CD4-positive, alpha-beta memory T cell (primary cell): ENCODE measurements around the gene KIF18A. TPM values are rescaled to one million over a fixed set of nuclear protein-coding genes. Genes with fewer than 3 reads are reported as not detected.

Experiments used
- CTCF ChIA-PET: fragments of 350-600 bp; sonication (Branson Sonifier 250); formaldehyde crosslinking; loops from one replicate; lab custom pipeline; 2021; ENCODE audit warnings: inconsistent platforms; ENCODE audit not compliant: partially characterized antibody; lab: Charles Lee
- POLR2A ChIA-PET: fragments of 350-600 bp; sonication (Branson Sonifier 250); formaldehyde crosslinking; loops from one replicate; lab custom pipeline; 2021; ENCODE audit not compliant: partially characterized antibody; lab: Charles Lee
- DNase-seq, 5 donors: peaks; one replicate each; pipeline versions ENCODE4 v3.0.0 to v3.0.0-alpha.2; 2020 to 2022; ENCODE audit warnings: mixed read lengths in 1 of 5
- H3K27ac ChIP-seq: one replicate; pipeline ENCODE4 v1.7.0; 2013; ENCODE audit warnings: low read depth, low read length
- H3K27me3 ChIP-seq: 2 replicates; pipeline ENCODE4 v1.7.0; 2013; ENCODE audit warnings: mild to moderate bottlenecking, low read length, moderate library complexity; ENCODE audit not compliant: insufficient read depth
- H3K36me3 ChIP-seq: 2 replicates; pipeline ENCODE4 v1.7.0; 2013; ENCODE audit warnings: mild to moderate bottlenecking, low read length, moderate library complexity; ENCODE audit not compliant: insufficient read depth
- H3K4me1 ChIP-seq: 2 replicates; pipeline ENCODE4 v1.7.0; 2013; ENCODE audit warnings: mild to moderate bottlenecking, low read length, moderate library complexity; ENCODE audit not compliant: insufficient read depth
- H3K4me3 ChIP-seq, 2 donors: one replicate each; pipeline ENCODE4 v1.7.0; 2013; ENCODE audit warnings: low read length in 2 of 2, mild to moderate bottlenecking in 1 of 2
- H3K9me3 ChIP-seq, 2 donors: one replicate each; pipeline ENCODE4 v1.7.0; 2013; ENCODE audit warnings: low read length in 2 of 2, control low read depth in 1 of 2; ENCODE audit not compliant: control insufficient read depth in 1 of 2
- H3K27ac Mint-ChIP-seq, 7 donors: one replicate each; pipeline ENCODE4 v1.8.0; 2020 to 2021; ENCODE audit warnings: mixed read lengths in 7 of 7, mild to moderate bottlenecking in 6 of 7, inconsistent platforms in 3 of 7, moderate library complexity in 3 of 7
- H3K27me3 Mint-ChIP-seq, 2 donors: one replicate each; pipeline ENCODE4 v1.8.0; 2020 to 2021; ENCODE audit warnings: mixed read lengths in 2 of 2
- H3K36me3 Mint-ChIP-seq, 2 donors: one replicate each; pipeline ENCODE4 v1.8.0; 2020 to 2021; ENCODE audit warnings: mixed read lengths in 2 of 2, inconsistent platforms in 1 of 2, mild to moderate bottlenecking in 1 of 2
- H3K4me1 Mint-ChIP-seq, 4 donors: one replicate each; pipeline ENCODE4 v1.8.0; 2020 to 2021; ENCODE audit warnings: mixed read lengths in 4 of 4, mild to moderate bottlenecking in 1 of 4
- H3K4me3 Mint-ChIP-seq, 8 donors: one replicate each; pipeline ENCODE4 v1.8.0; 2020 to 2021; ENCODE audit warnings: mixed read lengths in 8 of 8, mild to moderate bottlenecking in 7 of 8, moderate library complexity in 6 of 8, inconsistent platforms in 3 of 8
- H3K9me3 Mint-ChIP-seq, 8 donors: one replicate each; pipeline ENCODE4 v1.8.0; 2020 to 2021; ENCODE audit warnings: mixed read lengths in 8 of 8, mild to moderate bottlenecking in 5 of 8, inconsistent platforms in 3 of 8, moderate library complexity in 1 of 8
- intact Hi-C: fragments of 100-400 bp; cut with micrococcal nuclease; formaldehyde crosslinking; loops from one replicate; pipeline ENCODE4 v1.15.1; 2023
- polyA plus RNA-seq, 2 donors: library from polyadenylated mRNA; unstranded; fragments of 300-500 nt; fragmentation: Illumina TruSeq; gene quantifications; one replicate each; pipeline ENCODE4 v1.2.3, GENCODE V29; 2021
- total RNA-seq, 2 experiments: library from RNA; stranded (reverse); gene quantifications; one replicate each; pipeline ENCODE4 v1.2.3, GENCODE V29; 2021

The KIF18A gene
- total and polyA plus RNA-seq, 4 experiments from 2014 or later, result 0.50 to 1.7 (median 0.93) TPM

DNA sequence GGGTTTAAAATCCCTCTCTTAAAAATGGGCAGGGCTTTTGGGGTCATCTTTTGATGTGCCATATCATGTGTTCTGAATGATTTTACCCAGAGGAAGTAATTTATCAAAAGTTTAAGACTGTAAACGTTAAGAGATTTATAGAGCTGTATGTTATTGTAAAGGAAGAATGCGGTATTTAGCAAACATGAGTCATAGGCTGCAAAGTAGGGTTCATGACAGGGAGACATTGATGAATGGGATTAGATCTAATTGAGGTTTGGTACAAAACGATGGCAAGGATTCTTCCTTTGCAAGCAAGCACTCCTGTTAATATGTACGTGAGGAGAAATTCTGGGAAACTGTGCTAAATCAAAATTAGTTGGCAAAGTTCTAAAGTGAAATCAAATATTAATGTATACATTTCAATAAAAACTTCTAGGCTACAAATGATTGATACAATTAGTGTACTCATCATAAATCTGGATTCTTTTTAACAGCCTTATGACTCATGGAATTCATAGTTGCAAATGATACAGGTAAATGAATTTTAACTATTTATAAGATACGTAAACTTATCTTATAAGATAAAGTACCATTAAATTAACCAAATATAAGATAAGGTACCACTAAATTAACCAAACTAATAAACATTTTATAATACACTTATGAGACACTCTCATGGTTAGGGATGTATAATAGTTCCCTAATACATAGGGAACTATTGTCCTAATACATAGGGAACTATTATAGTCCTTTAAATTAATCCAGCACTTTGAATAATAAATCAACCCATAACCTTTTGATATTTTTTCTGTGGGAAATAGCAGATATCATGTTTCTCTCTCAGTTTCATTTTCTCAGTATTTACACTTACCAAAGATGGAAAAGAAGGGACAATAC lies 58.4 kb downstream of the KIF18A start:
- Histone ChIP-seq H3K27ac (no peak overlapping the region), H3K27me3 (no peaks in the 10 kb centered on the region), H3K4me3 (no peak overlapping the region), H3K36me3 (no peaks in the 10 kb centered on the region), H3K4me1 (no peaks in the 10 kb centered on the region), H3K9me3 (no peaks in the 10 kb centered on the region)
- no peaks in the 10 kb centered on the region for H3K9me3 Mint-ChIP-seq
- ChIA-PET POLR2A (no interaction called here), CTCF (no interaction called here)
- H3K4me3 Mint-ChIP-seq, result no peak overlapping the region
- intact Hi-C loops, result no loop called here
- no peak for DNase-seq
- H3K27me3 Mint-ChIP-seq, result no peaks in the 10 kb centered on the region
- no peaks in the 10 kb centered on the region for H3K36me3 Mint-ChIP-seq
- H3K4me1 Mint-ChIP-seq, result peaks cover 0 to 4% (median 2%) of the 10 kb centered on the region in 4 donors
- H3K27ac Mint-ChIP-seq, result no peak overlapping the region

GRCh38 chr11:28048812-28049211 lies 59.1 kb downstream of the KIF18A start:
- intact Hi-C loops, result no loop called here
- no peaks in the 10 kb centered on the region for H3K36me3 Mint-ChIP-seq
- no peaks in the 10 kb centered on the region for H3K9me3 ChIP-seq
- H3K4me3 Mint-ChIP-seq, result peak overlapping the region in 1 of 8 donors; percentile 32
- no peaks in the 10 kb centered on the region for H3K27me3 ChIP-seq
- ChIA-PET CTCF (no interaction called here), POLR2A (no interaction called here)
- peaks cover 0 to 4% (median 2%) of the 10 kb centered on the region in 4 donors for H3K4me1 Mint-ChIP-seq
- H3K27me3 Mint-ChIP-seq, result no peaks in the 10 kb centered on the region
- no peaks in the 10 kb centered on the region for H3K4me1 ChIP-seq
- H3K36me3 ChIP-seq, result no peaks in the 10 kb centered on the region
- no peak overlapping the region for H3K4me3 ChIP-seq
- H3K27ac ChIP-seq, result no peak overlapping the region
- no peaks in the 10 kb centered on the region for H3K9me3 Mint-ChIP-seq
- DNase-seq, result no peak
- no peak overlapping the region for H3K27ac Mint-ChIP-seq

DNA sequence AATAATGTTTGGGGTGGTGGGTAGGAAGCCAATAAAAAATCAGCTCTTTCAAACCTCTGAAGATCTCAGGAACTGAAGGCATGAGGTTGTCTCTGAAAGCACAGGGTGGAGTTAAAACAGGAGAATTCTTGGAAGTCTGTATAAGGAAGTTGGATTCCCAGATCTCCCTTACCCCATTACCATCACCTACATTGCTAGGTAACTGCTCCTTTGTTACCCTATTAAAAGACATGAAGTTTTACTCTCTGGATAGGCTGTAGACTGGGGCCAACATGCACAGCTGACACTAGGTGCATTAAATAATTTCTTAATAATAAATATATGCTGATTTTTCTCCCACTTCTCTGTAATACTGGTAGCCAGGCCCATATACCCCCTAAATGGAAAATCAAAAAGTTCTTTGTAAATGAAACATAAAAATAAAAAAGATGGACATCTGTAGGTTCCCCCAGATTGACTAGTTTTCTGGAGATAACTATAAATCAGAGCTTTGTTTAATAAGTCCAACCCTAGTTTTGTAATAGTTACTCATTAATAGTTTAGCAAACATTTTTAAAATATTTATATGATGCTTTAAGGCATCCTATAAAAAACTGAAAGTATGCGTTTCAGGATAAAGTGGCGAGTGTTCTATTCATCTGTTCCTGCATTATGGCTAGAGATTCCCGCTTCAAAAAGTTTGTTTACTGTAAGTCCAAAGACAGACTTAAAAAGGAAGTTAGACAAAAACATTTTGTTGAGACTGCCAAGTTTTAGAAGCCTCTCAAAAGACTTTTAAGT lies 63.8 kb downstream of the KIF18A start:
- Histone ChIP-seq H3K27ac (no peak overlapping the region), H3K9me3 (no peaks in the 10 kb centered on the region), H3K27me3 (no peaks in the 10 kb centered on the region), H3K4me1 (no peaks in the 10 kb centered on the region), H3K4me3 (no peak overlapping the region), H3K36me3 (no peaks in the 10 kb centered on the region)
- POLR2A ChIA-PET, result no interaction called here
- no peak overlapping the region for H3K4me3 Mint-ChIP-seq
- H3K9me3 Mint-ChIP-seq, result no peaks in the 10 kb centered on the region
- intact Hi-C loops, result no loop called here
- DNase-seq, result no peak
- no peak overlapping the region for H3K27ac Mint-ChIP-seq
- H3K4me1 Mint-ChIP-seq, result no peaks in the 10 kb centered on the region
- no peaks in the 10 kb centered on the region for H3K36me3 Mint-ChIP-seq
- CTCF ChIA-PET, result no interaction called here
- no peaks in the 10 kb centered on the region for H3K27me3 Mint-ChIP-seq

- POLR2A ChIA-PET, result no interaction called here
- Histone ChIP-seq H3K9me3 (no peaks in the 10 kb centered on the region), H3K4me3 (no peak overlapping the region), H3K27me3 (no peaks in the 10 kb centered on the region), H3K4me1 (no peaks in the 10 kb centered on the region), H3K36me3 (no peaks in the 10 kb centered on the region), H3K27ac (no peak overlapping the region)
- DNase-seq, result no peak
- H3K27me3 Mint-ChIP-seq, result no peaks in the 10 kb centered on the region
- H3K36me3 Mint-ChIP-seq, result no peaks in the 10 kb centered on the region
- no peaks in the 10 kb centered on the region for H3K4me1 Mint-ChIP-seq
- H3K27ac Mint-ChIP-seq, result no peak overlapping the region
- no peak overlapping the region for H3K4me3 Mint-ChIP-seq
- no peaks in the 10 kb centered on the region for H3K9me3 Mint-ChIP-seq
- CTCF ChIA-PET, result no interaction called here
- intact Hi-C loops, result no loop called here
Observed at GRCh38 chr11:28040384-28040783, 67.6 kb downstream of the KIF18A start.

GRCh38 chr11:28038775-28039174 lies 69.2 kb downstream of the KIF18A start:
- Histone ChIP-seq H3K36me3 (no peaks in the 10 kb centered on the region), H3K4me3 (no peak overlapping the region), H3K27me3 (no peaks in the 10 kb centered on the region), H3K27ac (no peak overlapping the region), H3K4me1 (no peaks in the 10 kb centered on the region), H3K9me3 (no peaks in the 10 kb centered on the region)
- intact Hi-C loops, result no loop called here
- ChIA-PET CTCF (no interaction called here), POLR2A (no interaction called here)
- Mint-ChIP-seq H3K36me3 (no peaks in the 10 kb centered on the region), H3K27ac (no peak overlapping the region), H3K4me1 (no peaks in the 10 kb centered on the region), H3K27me3 (no peaks in the 10 kb centered on the region), H3K9me3 (no peaks in the 10 kb centered on the region), H3K4me3 (no peak overlapping the region)
- DNase-seq, result no peak

DNA sequence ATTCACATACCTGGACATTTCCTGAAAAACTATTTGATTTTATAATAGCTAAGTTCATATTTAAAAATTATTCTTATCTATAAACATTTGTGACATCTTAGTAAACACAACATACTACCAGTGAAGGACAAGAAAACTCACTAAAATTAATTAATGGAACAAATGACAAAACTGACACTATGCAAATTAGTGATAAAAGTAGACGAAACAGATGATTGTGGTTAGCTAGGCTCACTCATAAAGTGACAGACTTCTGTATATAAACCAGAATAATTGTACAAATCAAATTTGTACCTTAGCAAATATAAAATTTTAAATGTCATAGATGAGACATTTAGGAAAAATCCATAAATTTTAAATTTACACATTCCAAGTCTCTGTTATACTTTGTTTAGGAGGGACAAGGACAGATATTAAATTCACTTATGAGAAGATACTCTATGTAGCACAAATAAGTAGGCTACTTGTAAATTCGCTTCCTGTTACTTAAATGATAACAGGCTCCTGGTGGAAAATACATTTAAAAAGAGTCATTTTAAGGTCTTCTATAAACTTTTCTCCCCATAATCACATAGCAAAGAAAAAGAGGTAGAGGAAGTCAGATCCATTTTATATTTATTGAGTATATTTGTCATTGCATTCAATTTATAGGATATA lies 81.2 kb downstream of the KIF18A start:
- no peak for DNase-seq
- Mint-ChIP-seq H3K4me1 (no peaks in the 10 kb centered on the region), H3K27me3 (no peaks in the 10 kb centered on the region), H3K4me3 (no peak overlapping the region), H3K36me3 (no peaks in the 10 kb centered on the region), H3K9me3 (peaks cover 0 to 3% (median 0%) of the 10 kb centered on the region in 8 donors), H3K27ac (no peak overlapping the region)
- H3K27ac ChIP-seq, result no peak overlapping the region
- POLR2A ChIA-PET, result no interaction called here
- intact Hi-C loops, result no loop called here
- no peaks in the 10 kb centered on the region for H3K36me3 ChIP-seq
- CTCF ChIA-PET, result no interaction called here
- no peaks in the 10 kb centered on the region for H3K27me3 ChIP-seq
- H3K4me3 ChIP-seq, result no peak overlapping the region
- H3K9me3 ChIP-seq, result no peaks in the 10 kb centered on the region
- no peaks in the 10 kb centered on the region for H3K4me1 ChIP-seq

DNA sequence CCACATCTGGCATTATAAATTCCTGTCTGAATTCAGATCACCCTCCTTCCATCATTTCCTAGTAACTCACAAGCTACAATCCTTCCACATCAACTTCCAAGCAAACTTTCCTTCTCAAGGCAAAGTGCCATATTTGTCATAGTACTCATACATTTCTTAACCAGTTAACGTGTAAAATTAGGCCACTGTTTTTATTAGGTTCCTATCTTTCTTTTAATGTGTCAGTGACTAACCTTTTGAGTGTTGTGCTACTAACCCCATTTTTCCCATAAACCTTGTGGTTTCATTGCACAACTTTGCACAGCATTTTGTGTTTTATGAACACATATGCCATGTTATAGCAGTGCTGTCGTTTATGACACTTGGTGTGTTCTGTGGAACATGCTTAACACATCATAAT lies 90.1 kb downstream of the KIF18A start:
- no peak overlapping the region for H3K4me3 Mint-ChIP-seq
- no peaks in the 10 kb centered on the region for H3K36me3 Mint-ChIP-seq
- no peak overlapping the region for H3K4me3 ChIP-seq
- no peaks in the 10 kb centered on the region for H3K9me3 ChIP-seq
- intact Hi-C loops, result no loop called here
- no peaks in the 10 kb centered on the region for H3K36me3 ChIP-seq
- H3K4me1 ChIP-seq, result no peaks in the 10 kb centered on the region
- H3K27ac ChIP-seq, result no peak overlapping the region
- H3K27me3 ChIP-seq, result no peaks in the 10 kb centered on the region
- H3K27ac Mint-ChIP-seq, result no peak overlapping the region
- POLR2A ChIA-PET, result no interaction called here
- H3K4me1 Mint-ChIP-seq, result no peaks in the 10 kb centered on the region
- no peak for DNase-seq
- CTCF ChIA-PET, result no interaction called here
- no peaks in the 10 kb centered on the region for H3K27me3 Mint-ChIP-seq
- peaks cover 0 to 2% (median 0%) of the 10 kb centered on the region in 8 donors for H3K9me3 Mint-ChIP-seq
